H1 (cell line): ENCODE data around the gene CADPS. TPM values are rescaled to one million over a fixed set of nuclear protein-coding genes. Genes with fewer than 3 reads are reported as not detected.

Experiments used
- ATF3 ChIP-seq: IDR thresholded peaks from 2 replicates; pipeline ENCODE4 v1.6.1; 2011; ENCODE audit warnings: low read depth, mild to moderate bottlenecking, low read length; ENCODE audit not compliant: insufficient read depth
- BACH1 ChIP-seq: IDR thresholded peaks from 2 replicates; pipeline ENCODE4 v1.6.1; 2012; ENCODE audit warnings: low read length, improper control_type of control experiment
- CBX8 ChIP-seq: fragments of 300-800, 300-1000 bp; sonication (generic); IDR thresholded peaks from 2 replicates; pipeline ENCODE4 v1.7.1; 2016; ENCODE audit warnings: low read depth, low read length, borderline replicate concordance
- EZH2 ChIP-seq: fragments of 200-600 bp; sonication (generic); IDR thresholded peaks from 2 replicates; pipeline ENCODE4 v1.7.1; 2012; ENCODE audit warnings: low read depth, mild to moderate bottlenecking, moderate library complexity, low read length, inconsistent platforms; ENCODE audit not compliant: severe bottlenecking
- RFX5 ChIP-seq: IDR thresholded peaks from 2 replicates; pipeline ENCODE4 v1.6.1; 2011; ENCODE audit warnings: low read depth, low read length, improper control_type of control experiment, borderline replicate concordance
- SAP30 ChIP-seq: fragments of 300-600 bp; sonication (generic); IDR thresholded peaks from 2 replicates; pipeline ENCODE4 v1.7.1; 2012; ENCODE audit warnings: low read length, moderate library complexity, mild to moderate bottlenecking, inconsistent platforms; ENCODE audit not compliant: insufficient read depth, insufficient replicate concordance
- SIN3A ChIP-seq, 2 experiments: IDR thresholded peaks in 1 of 2; conservative IDR thresholded peaks in 1 of 2; 2 replicates each; pipeline ENCODE4 v1.6.1; 2011 to 2012; ENCODE audit warnings: low read length in 2 of 2, improper control_type of control experiment in 1 of 2, low read depth in 1 of 2, mild to moderate bottlenecking in 1 of 2
- ZNF274 ChIP-seq: IDR thresholded peaks from 2 replicates; pipeline ENCODE4 v1.7.0; 2012; ENCODE audit warnings: low read length, borderline replicate concordance; ENCODE audit errors: extremely low read depth
- polyA plus RNA-seq, 7 experiments: library from polyadenylated mRNA; depleted of rRNA in 3 of 7; stranded (reverse) in 5 of 7; unstranded in 2 of 7; fragments of >200 nt in 5 of 7; fragments of 200-250 nt in 2 of 7; gene quantifications; 1 replicate in 5 of 7; 2 replicates in 1 of 7; 4 replicates in 1 of 7; pipeline versions ENCODE4 v1.2.1 to v1.2.3, GENCODE V29; 2011 to 2013; ENCODE audit warnings: missing spikeins in 2 of 7, mixed read lengths in 2 of 7
- total RNA-seq: library from RNA; stranded (reverse); fragmentation: NEBNext Ultra II Directional; extraction: Animal tissue kit (Norgen Biotek cat#: 25700); gene quantifications from 2 replicates; pipeline ENCODE4 v1.2.1, GENCODE V29; 2021
- TF ChIP-seq, protein P1 (sequence below): fragments of 300-600 bp; sonication (generic); IDR thresholded peaks from 2 replicates; pipeline ENCODE4 v1.7.1; 2012; ENCODE audit warnings: low read length, moderate library complexity, mild to moderate bottlenecking, inconsistent platforms; ENCODE audit not compliant: insufficient replicate concordance

CADPS gene
- total and polyA plus RNA-seq, 2 of the 8 experiments (the other 6 are each of a cell fraction or from before 2014, with no cell fraction given), result 7.1 to 10.2 TPM

DNA sequence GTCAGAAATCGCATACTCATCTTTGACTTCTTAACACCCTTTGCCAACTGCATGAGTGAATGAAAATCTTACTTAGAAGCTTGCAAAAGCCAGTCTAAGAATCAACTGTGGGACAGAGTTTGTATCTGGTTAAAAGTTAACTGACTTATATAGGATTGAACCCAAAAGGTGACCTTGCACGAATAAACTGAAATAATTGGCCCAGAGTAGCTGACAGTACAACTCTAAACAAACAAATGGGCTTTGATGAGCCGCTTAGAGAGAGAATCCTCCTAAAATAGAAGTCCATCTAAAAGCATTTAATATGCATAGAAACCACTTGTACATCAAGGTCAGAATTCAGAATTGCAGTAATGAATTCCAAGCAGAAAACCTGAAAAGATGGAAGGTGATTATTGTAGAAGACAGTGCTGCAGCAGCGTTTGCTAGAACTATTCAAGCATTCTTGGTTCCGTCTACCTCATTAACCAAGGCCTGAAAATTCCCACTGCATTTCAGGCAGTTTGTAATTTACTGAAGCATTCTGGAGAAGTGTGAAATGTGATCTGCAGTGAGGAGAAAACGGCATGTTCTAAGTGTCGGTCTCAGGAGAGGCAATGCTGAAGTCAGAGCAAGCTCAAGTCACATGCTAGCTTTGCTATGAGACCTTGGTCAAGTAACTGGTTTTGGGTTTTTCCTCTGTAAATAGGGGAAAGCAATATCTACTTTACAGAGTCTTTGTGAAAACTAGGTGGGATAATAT is 103.7 kb downstream of the CADPS start (continued):
- TF ChIP-seq, protein P1, sequence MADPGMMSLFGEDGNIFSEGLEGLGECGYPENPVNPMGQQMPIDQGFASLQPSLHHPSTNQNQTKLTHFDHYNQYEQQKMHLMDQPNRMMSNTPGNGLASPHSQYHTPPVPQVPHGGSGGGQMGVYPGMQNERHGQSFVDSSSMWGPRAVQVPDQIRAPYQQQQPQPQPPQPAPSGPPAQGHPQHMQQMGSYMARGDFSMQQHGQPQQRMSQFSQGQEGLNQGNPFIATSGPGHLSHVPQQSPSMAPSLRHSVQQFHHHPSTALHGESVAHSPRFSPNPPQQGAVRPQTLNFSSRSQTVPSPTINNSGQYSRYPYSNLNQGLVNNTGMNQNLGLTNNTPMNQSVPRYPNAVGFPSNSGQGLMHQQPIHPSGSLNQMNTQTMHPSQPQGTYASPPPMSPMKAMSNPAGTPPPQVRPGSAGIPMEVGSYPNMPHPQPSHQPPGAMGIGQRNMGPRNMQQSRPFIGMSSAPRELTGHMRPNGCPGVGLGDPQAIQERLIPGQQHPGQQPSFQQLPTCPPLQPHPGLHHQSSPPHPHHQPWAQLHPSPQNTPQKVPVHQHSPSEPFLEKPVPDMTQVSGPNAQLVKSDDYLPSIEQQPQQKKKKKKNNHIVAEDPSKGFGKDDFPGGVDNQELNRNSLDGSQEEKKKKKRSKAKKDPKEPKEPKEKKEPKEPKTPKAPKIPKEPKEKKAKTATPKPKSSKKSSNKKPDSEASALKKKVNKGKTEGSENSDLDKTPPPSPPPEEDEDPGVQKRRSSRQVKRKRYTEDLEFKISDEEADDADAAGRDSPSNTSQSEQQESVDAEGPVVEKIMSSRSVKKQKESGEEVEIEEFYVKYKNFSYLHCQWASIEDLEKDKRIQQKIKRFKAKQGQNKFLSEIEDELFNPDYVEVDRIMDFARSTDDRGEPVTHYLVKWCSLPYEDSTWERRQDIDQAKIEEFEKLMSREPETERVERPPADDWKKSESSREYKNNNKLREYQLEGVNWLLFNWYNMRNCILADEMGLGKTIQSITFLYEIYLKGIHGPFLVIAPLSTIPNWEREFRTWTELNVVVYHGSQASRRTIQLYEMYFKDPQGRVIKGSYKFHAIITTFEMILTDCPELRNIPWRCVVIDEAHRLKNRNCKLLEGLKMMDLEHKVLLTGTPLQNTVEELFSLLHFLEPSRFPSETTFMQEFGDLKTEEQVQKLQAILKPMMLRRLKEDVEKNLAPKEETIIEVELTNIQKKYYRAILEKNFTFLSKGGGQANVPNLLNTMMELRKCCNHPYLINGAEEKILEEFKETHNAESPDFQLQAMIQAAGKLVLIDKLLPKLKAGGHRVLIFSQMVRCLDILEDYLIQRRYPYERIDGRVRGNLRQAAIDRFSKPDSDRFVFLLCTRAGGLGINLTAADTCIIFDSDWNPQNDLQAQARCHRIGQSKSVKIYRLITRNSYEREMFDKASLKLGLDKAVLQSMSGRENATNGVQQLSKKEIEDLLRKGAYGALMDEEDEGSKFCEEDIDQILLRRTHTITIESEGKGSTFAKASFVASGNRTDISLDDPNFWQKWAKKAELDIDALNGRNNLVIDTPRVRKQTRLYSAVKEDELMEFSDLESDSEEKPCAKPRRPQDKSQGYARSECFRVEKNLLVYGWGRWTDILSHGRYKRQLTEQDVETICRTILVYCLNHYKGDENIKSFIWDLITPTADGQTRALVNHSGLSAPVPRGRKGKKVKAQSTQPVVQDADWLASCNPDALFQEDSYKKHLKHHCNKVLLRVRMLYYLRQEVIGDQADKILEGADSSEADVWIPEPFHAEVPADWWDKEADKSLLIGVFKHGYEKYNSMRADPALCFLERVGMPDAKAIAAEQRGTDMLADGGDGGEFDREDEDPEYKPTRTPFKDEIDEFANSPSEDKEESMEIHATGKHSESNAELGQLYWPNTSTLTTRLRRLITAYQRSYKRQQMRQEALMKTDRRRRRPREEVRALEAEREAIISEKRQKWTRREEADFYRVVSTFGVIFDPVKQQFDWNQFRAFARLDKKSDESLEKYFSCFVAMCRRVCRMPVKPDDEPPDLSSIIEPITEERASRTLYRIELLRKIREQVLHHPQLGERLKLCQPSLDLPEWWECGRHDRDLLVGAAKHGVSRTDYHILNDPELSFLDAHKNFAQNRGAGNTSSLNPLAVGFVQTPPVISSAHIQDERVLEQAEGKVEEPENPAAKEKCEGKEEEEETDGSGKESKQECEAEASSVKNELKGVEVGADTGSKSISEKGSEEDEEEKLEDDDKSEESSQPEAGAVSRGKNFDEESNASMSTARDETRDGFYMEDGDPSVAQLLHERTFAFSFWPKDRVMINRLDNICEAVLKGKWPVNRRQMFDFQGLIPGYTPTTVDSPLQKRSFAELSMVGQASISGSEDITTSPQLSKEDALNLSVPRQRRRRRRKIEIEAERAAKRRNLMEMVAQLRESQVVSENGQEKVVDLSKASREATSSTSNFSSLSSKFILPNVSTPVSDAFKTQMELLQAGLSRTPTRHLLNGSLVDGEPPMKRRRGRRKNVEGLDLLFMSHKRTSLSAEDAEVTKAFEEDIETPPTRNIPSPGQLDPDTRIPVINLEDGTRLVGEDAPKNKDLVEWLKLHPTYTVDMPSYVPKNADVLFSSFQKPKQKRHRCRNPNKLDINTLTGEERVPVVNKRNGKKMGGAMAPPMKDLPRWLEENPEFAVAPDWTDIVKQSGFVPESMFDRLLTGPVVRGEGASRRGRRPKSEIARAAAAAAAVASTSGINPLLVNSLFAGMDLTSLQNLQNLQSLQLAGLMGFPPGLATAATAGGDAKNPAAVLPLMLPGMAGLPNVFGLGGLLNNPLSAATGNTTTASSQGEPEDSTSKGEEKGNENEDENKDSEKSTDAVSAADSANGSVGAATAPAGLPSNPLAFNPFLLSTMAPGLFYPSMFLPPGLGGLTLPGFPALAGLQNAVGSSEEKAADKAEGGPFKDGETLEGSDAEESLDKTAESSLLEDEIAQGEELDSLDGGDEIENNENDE, result no peak
- TF ChIP-seq EZH2 (no peak), ATF3 (no peak), BACH1 (no peak), RFX5 (no peak), ZNF274 (no peak), SAP30 (no peak), CBX8 (no peak), SIN3A (conservative IDR thresholded peaks at IDR 0.05 in 1 of 2, IDR thresholded peaks at IDR 0.05 in 1 of 2; ENCODE audit: low read depth in 1 of 2, low read length in 2 of 2) (no peak)
